Measurements from ENCODE around the gene ZDHHC8. TPM values are rescaled to one million over a fixed set of nuclear protein-coding genes. Genes with fewer than 3 reads are reported as not detected.

Gene ZDHHC8
- total and polyA plus RNA-seq, 11 donors: 15.7 to 45.2 (median 38.2) TPM

GRCh38 chr22:20123366-20124082 is 8.1 kb upstream of the ZDHHC8 start:
- Histone ChIP-seq H3K4me3 (no peak overlapping the region), H3K27me3 (no peaks in the 10 kb centered on the region), H3K9me3 (no peaks in the 10 kb centered on the region), H3K36me3 (peaks cover 0 to 78% (median 63%) of the 10 kb centered on the region in 9 donors), H3K27ac (no peak overlapping the region), H3K4me1 (peaks cover 0 to 22% (median 10%) of the 10 kb centered on the region in 12 donors)
- WGBS, 4 donors: 89 to 94% (median 92%) methylated on average over 11 to 13 of the region's 13 CpGs
- DNase-seq (no peak), ATAC-seq (no peak)
- intact Hi-C loops (cut with DNase I): loop anchor here in 2 of 10 donors (10.0 kb wide), 1 partner anchor 159 kb away; no protein-coding TSS in a partner anchor
- TF ChIP-seq, protein P1, sequence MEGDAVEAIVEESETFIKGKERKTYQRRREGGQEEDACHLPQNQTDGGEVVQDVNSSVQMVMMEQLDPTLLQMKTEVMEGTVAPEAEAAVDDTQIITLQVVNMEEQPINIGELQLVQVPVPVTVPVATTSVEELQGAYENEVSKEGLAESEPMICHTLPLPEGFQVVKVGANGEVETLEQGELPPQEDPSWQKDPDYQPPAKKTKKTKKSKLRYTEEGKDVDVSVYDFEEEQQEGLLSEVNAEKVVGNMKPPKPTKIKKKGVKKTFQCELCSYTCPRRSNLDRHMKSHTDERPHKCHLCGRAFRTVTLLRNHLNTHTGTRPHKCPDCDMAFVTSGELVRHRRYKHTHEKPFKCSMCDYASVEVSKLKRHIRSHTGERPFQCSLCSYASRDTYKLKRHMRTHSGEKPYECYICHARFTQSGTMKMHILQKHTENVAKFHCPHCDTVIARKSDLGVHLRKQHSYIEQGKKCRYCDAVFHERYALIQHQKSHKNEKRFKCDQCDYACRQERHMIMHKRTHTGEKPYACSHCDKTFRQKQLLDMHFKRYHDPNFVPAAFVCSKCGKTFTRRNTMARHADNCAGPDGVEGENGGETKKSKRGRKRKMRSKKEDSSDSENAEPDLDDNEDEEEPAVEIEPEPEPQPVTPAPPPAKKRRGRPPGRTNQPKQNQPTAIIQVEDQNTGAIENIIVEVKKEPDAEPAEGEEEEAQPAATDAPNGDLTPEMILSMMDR (IDR thresholded peaks at IDR 0.05): no peak
- no peak for TF ChIP-seq POLR2A (IDR thresholded peaks at IDR 0.05)

DNA sequence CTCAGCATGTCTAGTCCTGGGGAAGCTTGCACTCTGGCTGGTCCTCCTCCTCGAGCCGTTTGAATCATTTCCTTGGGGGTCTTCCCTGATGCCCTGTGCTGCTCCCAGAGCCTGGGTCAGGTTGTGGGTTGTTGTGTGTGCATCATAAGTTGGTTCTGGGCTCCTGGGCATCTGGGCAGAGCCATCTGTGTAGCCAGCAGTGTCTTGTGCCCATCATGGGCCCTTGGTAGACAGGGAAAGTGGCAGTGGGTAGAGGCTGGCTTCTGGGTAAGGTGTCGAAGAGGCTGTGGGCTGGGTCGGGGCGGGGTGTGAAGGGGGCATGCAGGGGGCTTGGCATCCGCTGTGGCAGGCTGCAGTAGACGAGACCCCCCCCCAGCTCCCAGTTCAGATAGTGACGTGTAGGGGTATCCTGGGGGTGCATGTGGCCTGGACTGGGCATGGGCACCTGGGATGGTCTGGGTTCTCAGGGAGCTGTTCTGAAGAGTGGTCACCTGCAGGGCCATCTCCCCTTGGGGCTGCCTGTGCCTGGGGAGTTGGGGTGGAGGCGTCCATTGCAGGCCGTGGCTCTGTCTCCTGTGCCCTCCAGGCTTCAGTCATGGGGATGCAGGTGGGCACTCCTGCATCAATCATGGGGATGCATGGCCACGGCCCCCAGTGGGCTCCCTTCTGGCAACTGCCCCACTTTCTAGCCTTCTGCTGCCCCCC is 7.4 kb upstream of the ZDHHC8 start:
- TF ChIP-seq, protein P1 (IDR thresholded peaks at IDR 0.05): no peak
- TF ChIP-seq POLR2A (IDR thresholded peaks at IDR 0.05): no peak
- H3K36me3 ChIP-seq: peaks cover 0 to 74% (median 59%) of the 10 kb centered on the region in 9 donors
- 92 to 98% (median 93%) methylated on average over 6 to 11 of the region's 11 CpGs for WGBS, 4 donors

DNA sequence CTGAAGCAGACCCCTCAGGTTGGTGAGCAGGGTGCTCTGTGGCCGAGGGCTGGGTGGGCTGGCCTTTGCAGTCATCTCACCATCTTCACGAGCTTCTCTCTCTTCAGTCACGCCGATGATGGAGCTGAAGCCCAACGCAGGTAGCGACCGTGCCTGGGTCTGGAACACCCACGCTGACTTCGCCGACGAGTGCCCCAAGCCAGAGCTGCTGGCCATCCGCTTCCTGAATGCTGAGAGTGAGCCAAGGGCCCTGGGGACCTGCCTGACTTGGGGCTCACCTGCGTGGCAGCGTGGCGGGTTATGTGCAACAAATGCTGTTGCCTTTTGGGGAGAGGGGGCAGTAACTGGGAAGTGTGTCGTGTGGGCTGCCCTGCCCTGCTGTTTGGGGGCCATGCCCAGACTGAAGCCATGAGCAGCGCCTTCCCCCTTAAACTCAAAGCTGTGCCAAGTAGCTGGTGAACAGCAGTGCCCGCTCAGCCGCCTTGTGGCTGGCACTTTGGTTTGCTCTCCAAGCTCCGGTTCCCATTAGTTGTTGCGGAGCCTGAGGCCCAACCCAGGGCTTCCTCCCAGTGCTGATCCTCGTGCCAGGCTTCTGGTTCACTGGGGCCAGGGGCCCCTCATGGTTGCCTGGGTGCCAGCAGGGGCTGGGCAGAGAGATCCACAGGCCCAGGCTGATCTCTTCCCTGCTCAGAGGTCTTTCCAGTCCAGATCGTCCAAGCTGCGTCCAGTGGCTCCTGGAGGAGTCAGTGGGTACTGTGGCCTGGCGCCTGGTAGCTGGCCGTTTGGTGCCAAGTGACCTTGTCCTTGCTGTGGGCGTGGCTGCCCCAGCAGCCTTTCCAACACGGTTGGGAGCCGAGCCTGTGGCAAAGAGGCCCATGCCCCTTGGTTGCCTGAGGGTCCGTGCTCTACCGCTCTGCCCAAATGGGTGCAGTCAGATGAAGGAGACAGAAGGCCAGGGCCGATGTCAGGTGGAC is 6.1 kb upstream of the ZDHHC8 start:
- intact Hi-C loops (cut with DNase I): loop anchor here in 4 of 10 donors (5.0 to 10.0 kb wide), 2 partner anchors 153 to 161 kb away; no protein-coding TSS in a partner anchor
- no peak overlapping the region for H3K27ac ChIP-seq
- ATAC-seq (no peak), DNase-seq (no peak)
- H3K27me3 ChIP-seq: no peaks in the 10 kb centered on the region
- no peak overlapping the region for H3K4me3 ChIP-seq
- H3K4me1 ChIP-seq: peaks cover 0 to 10% (median 1%) of the 10 kb centered on the region in 12 donors
- H3K9me3 ChIP-seq: no peaks in the 10 kb centered on the region
- TF ChIP-seq, protein P1 (IDR thresholded peaks at IDR 0.05): no peak
- no peak for TF ChIP-seq POLR2A (IDR thresholded peaks at IDR 0.05)
- peaks cover 0 to 62% (median 46%) of the 10 kb centered on the region in 9 donors for H3K36me3 ChIP-seq
- WGBS, 4 donors: 82 to 89% (median 86%) methylated on average over 25 to 32 of the region's 32 CpGs

More for the DNA sequence above, 7.4 kb upstream of the ZDHHC8 start:
- Histone ChIP-seq H3K27me3 (no peaks in the 10 kb centered on the region), H3K4me1 (peaks cover 0 to 15% (median 4%) of the 10 kb centered on the region in 12 donors), H3K9me3 (no peaks in the 10 kb centered on the region), H3K27ac (no peak overlapping the region), H3K4me3 (no peak overlapping the region)
- ATAC-seq (no peak), DNase-seq (no peak)
- intact Hi-C loops (cut with DNase I): loop anchor here in 2 of 10 donors (10.0 kb wide), 1 partner anchor 159 kb away; no protein-coding TSS in a partner anchor
